H9 (cell line): Measurements from ENCODE around the gene RIPK1. TPM values are rescaled to one million over a fixed set of nuclear protein-coding genes. Genes with fewer than 3 reads are reported as not detected.
A peak's percentile ranks its signal among the peaks of the same experiment; 100 is the strongest.

ENCODE experiments used
- DNase-seq: peaks from one replicate; pipeline ENCODE4 v3.0.0-alpha.2; 2017
- H2AFZ ChIP-seq: one replicate; pipeline ENCODE4 v1.6.1; 2013; ENCODE audit warnings: mild to moderate bottlenecking, low read length, control low read depth, moderate library complexity
- H2AK5ac ChIP-seq: 2 replicates; pipeline ENCODE4 v1.6.1; 2013; ENCODE audit warnings: low read length, control low read depth, mixed read lengths; ENCODE audit not compliant: insufficient read length
- H2BK120ac ChIP-seq: one replicate; pipeline ENCODE4 v1.6.1; 2013; ENCODE audit warnings: low read depth, mild to moderate bottlenecking, low read length, control low read depth, inconsistent platforms; ENCODE audit not compliant: poor library complexity, severe bottlenecking
- H2BK12ac ChIP-seq: 2 replicates; pipeline ENCODE4 v1.6.1; 2013; ENCODE audit warnings: low read length, control low read depth, mixed read lengths, low read depth; ENCODE audit not compliant: insufficient read length
- H2BK15ac ChIP-seq: 2 replicates; pipeline ENCODE4 v1.6.1; 2013; ENCODE audit warnings: low read depth, low read length, control low read depth
- H2BK20ac ChIP-seq: one replicate; pipeline ENCODE4 v1.6.1; 2013; ENCODE audit warnings: low read depth, mild to moderate bottlenecking, low read length, control low read depth, inconsistent platforms; ENCODE audit not compliant: poor library complexity, severe bottlenecking
- H2BK5ac ChIP-seq: 2 replicates; pipeline ENCODE4 v1.6.1; 2013; ENCODE audit warnings: low read length, control low read depth, mixed read lengths; ENCODE audit not compliant: insufficient read length
- H3K14ac ChIP-seq: 2 replicates; pipeline ENCODE4 v1.6.1; 2013; ENCODE audit warnings: low read length, control low read depth; ENCODE audit not compliant: insufficient read depth
- H3K18ac ChIP-seq: 2 replicates; pipeline ENCODE4 v1.6.1; 2013; ENCODE audit warnings: low read depth, mild to moderate bottlenecking, mixed read lengths, low read length, control low read depth; ENCODE audit not compliant: insufficient read length
- H3K23ac ChIP-seq: 2 replicates; pipeline ENCODE4 v1.6.1; 2013; ENCODE audit warnings: low read length, control low read depth, mixed read lengths, low read depth; ENCODE audit not compliant: insufficient read length
- H3K23me2 ChIP-seq: 2 replicates; pipeline ENCODE4 v1.6.1; 2013; ENCODE audit warnings: low read depth, mild to moderate bottlenecking, mixed read lengths, low read length, control low read depth; ENCODE audit not compliant: insufficient read length, poor library complexity, severe bottlenecking
- H3K27ac ChIP-seq: 2 replicates; pipeline ENCODE4 v1.5.1; 2013; ENCODE audit warnings: low read length, control low read depth, mixed read lengths, low read depth; ENCODE audit not compliant: insufficient read length
- H3K27me3 ChIP-seq: 2 replicates; pipeline ENCODE4 v1.6.1; 2013; ENCODE audit warnings: low read length, control low read depth, inconsistent platforms; ENCODE audit not compliant: insufficient read depth
- H3K4ac ChIP-seq: 2 replicates; pipeline ENCODE4 v1.6.1; 2013; ENCODE audit warnings: low read depth, mild to moderate bottlenecking, control low read depth, inconsistent platforms, low read length, moderate library complexity
- H3K4me1 ChIP-seq: 2 replicates; pipeline ENCODE4 v1.6.1; 2013; ENCODE audit warnings: low read length, control low read depth, inconsistent platforms; ENCODE audit not compliant: insufficient read depth
- H3K4me2 ChIP-seq: 2 replicates; pipeline ENCODE4 v1.6.1; 2013; ENCODE audit warnings: low read length, control low read depth, mixed read lengths; ENCODE audit not compliant: insufficient read length, insufficient read depth
- H3K56ac ChIP-seq: 2 replicates; pipeline ENCODE4 v1.6.1; 2013; ENCODE audit warnings: low read depth, mild to moderate bottlenecking, mixed read lengths, low read length, control low read depth; ENCODE audit not compliant: insufficient read length
- H3K79me1 ChIP-seq: 2 replicates; pipeline ENCODE4 v1.6.1; 2013; ENCODE audit warnings: low read depth, mild to moderate bottlenecking, moderate library complexity, low read length, control low read depth, inconsistent platforms; ENCODE audit not compliant: insufficient read depth, poor library complexity, severe bottlenecking
- H3K79me2 ChIP-seq: 2 replicates; pipeline ENCODE4 v1.6.1; 2013; ENCODE audit warnings: low read length, control low read depth, inconsistent platforms; ENCODE audit not compliant: insufficient read depth
- H3K9ac ChIP-seq: 2 replicates; pipeline ENCODE4 v1.6.1; 2013; ENCODE audit warnings: low read length, control low read depth, mixed read lengths; ENCODE audit not compliant: insufficient read length; ENCODE audit errors: extremely low read depth
- H3K9me3 ChIP-seq: one replicate; pipeline ENCODE4 v1.6.1; 2013; ENCODE audit warnings: low read depth, low read length, inconsistent platforms; ENCODE audit not compliant: control insufficient read depth
- H3T11ph ChIP-seq: one replicate; pipeline ENCODE4 v1.6.1; 2013; ENCODE audit warnings: mild to moderate bottlenecking, low read length, control low read depth, inconsistent platforms
- H4K20me1 ChIP-seq: one replicate; pipeline ENCODE4 v1.6.1; 2013; ENCODE audit not compliant: control insufficient read depth, insufficient read length, insufficient read depth
- H4K5ac ChIP-seq: 2 replicates; pipeline ENCODE4 v1.6.1; 2013; ENCODE audit warnings: low read depth, mild to moderate bottlenecking, mixed read lengths, low read length, control low read depth; ENCODE audit not compliant: insufficient read length
- H4K8ac ChIP-seq: replicated peaks from 2 replicates; pipeline ENCODE4 v1.6.1; 2013; ENCODE audit warnings: low read length, control low read depth, mixed read lengths, low read depth; ENCODE audit not compliant: insufficient read length
- H4K91ac ChIP-seq: 2 replicates; pipeline ENCODE4 v1.6.1; 2013; ENCODE audit warnings: low read depth, mild to moderate bottlenecking, moderate library complexity, mixed read lengths, low read length, control low read depth; ENCODE audit not compliant: insufficient read length
- H3K27ac Mint-ChIP-seq, 3 experiments: 2 replicates in 2 of 3; 3 replicates in 1 of 3; pipeline ENCODE4 v1.8.0; 2020 to 2021; ENCODE audit warnings: mixed read lengths in 3 of 3, mild to moderate bottlenecking in 1 of 3, moderate library complexity in 1 of 3
- H3K27me3 Mint-ChIP-seq: 2 replicates; pipeline ENCODE4 v1.8.0; 2021; ENCODE audit warnings: low read depth, mild to moderate bottlenecking, moderate library complexity, mixed read lengths
- H3K36me3 Mint-ChIP-seq, 3 experiments: 2 replicates in 2 of 3; 3 replicates in 1 of 3; pipeline ENCODE4 v1.8.0; 2020 to 2021; ENCODE audit warnings: low read depth in 3 of 3, mixed read lengths in 3 of 3; ENCODE audit not compliant: insufficient read depth in 1 of 3
- H3K4me1 Mint-ChIP-seq, 2 experiments: 2 replicates each; pipeline ENCODE4 v1.8.0; 2020; ENCODE audit warnings: mixed read lengths in 2 of 2
- H3K4me3 Mint-ChIP-seq, 2 experiments: 2 replicates in 1 of 2; 3 replicates in 1 of 2; pipeline ENCODE4 v1.8.0; 2020 to 2021; ENCODE audit warnings: mild to moderate bottlenecking in 2 of 2, mixed read lengths in 2 of 2, moderate library complexity in 1 of 2
- H3K9me3 Mint-ChIP-seq, 2 experiments: 2 replicates in 1 of 2; 3 replicates in 1 of 2; pipeline ENCODE4 v1.8.0; 2020; ENCODE audit warnings: mild to moderate bottlenecking in 2 of 2, mixed read lengths in 2 of 2, moderate library complexity in 1 of 2
- CTCF ChIP-seq: fragments of 200-600 bp; sonication (generic); conservative IDR thresholded peaks from 3 replicates; pipeline ENCODE4 v1.8.0; 2021; ENCODE audit warnings: antibody characterized with exemption, mild to moderate bottlenecking
- WGBS: extraction: QIAGEN DNeasy Blood & Tissue Kit; methylation state at CpG from one replicate; pipeline ENCODE4 v1.1.7; 2013; ENCODE audit warnings: missing lambda C conversion rate, low lambda C conversion rate, mixed read lengths; ENCODE audit not compliant: insufficient read length; ENCODE audit errors: extremely low coverage; 5-methylcytosine and 5-hydroxymethylcytosine counted together
- total RNA-seq: library from RNA; stranded (reverse); gene quantifications from 2 replicates; pipeline ENCODE4 v1.2.1, GENCODE V29; 2021

The RIPK1 gene
- total RNA-seq, 1 experiment from 2014 or later, result 24.6 TPM

GRCh38 chr6:3119040-3119723 lies 50.9 kb downstream of the RIPK1 start:
- no peak overlapping the region for H2AFZ ChIP-seq
- H3K27ac ChIP-seq, result no peak overlapping the region
- H3K9me3 ChIP-seq, result no peaks in the 10 kb centered on the region
- H3K4me1 ChIP-seq, result no peaks in the 10 kb centered on the region; the same call in 1 of the 2 replicates
- no peak for DNase-seq
- H3K9ac ChIP-seq, result peak overlapping the region; percentile 60
- H2BK5ac ChIP-seq, result no peak overlapping the region
- no peak overlapping the region for H3K4ac ChIP-seq
- H3K79me1 ChIP-seq, result no peaks in the 10 kb centered on the region
- H4K8ac ChIP-seq, result no peak overlapping the region
- no peaks in the 10 kb centered on the region for H3K27me3 Mint-ChIP-seq
- no peaks in the 10 kb centered on the region for H3K27me3 ChIP-seq
- no peaks in the 10 kb centered on the region for H3K23me2 ChIP-seq
- H2BK12ac ChIP-seq, result no peak overlapping the region
- no peak overlapping the region for H3K23ac ChIP-seq
- peak overlapping the region; percentile 66 for H3K4me2 ChIP-seq
- H3K56ac ChIP-seq, result no peak overlapping the region
- peak overlapping the region in 2 of 3 experiments; percentile 70 to 91; a peak in 3 of 7 replicates for H3K27ac Mint-ChIP-seq
- peaks cover 19% of the 10 kb centered on the region in 2 experiments for H3K4me1 Mint-ChIP-seq
- H3K4me3 Mint-ChIP-seq, result peak overlapping the region; percentile 80
- no peak overlapping the region for H2BK20ac ChIP-seq
- no peak overlapping the region for H3T11ph ChIP-seq
- no peak overlapping the region for H4K5ac ChIP-seq
- H3K79me2 ChIP-seq, result no peaks in the 10 kb centered on the region; the same call in 1 of the 2 replicates
- no peak overlapping the region for H2BK120ac ChIP-seq
- H3K18ac ChIP-seq, result no peak overlapping the region
- peaks cover 2 to 7% (median 7%) of the 10 kb centered on the region in 3 experiments; a peak in 6 of 7 replicates for H3K36me3 Mint-ChIP-seq
- no peak for TF ChIP-seq CTCF
- no CpG with 5 or more reads among the region's 19 CpGs for WGBS
- H4K91ac ChIP-seq, result no peak overlapping the region
- peak overlapping the region; percentile 53; the same call in 1 of the 2 replicates for H3K14ac ChIP-seq
- no peaks in the 10 kb centered on the region for H4K20me1 ChIP-seq
- H3K9me3 Mint-ChIP-seq, result no peaks in the 10 kb centered on the region; a peak in 1 of 5 replicates
- H2BK15ac ChIP-seq, result no peak overlapping the region
- no peak overlapping the region for H2AK5ac ChIP-seq
